ENCODE results near the gene NHEJ1. TPM values are rescaled to one million over a fixed set of nuclear protein-coding genes. Genes with fewer than 3 reads are reported as not detected.

Gene NHEJ1
- polyA plus RNA-seq, 4 donors, result 19.3 to 47.1 (median 36.6) TPM

- Histone ChIP-seq H3K9me3 (ENCODE audit: control insufficient read depth in 2 of 2, insufficient read depth in 1 of 2, low read depth in 1 of 2, low read length in 1 of 2) (no peaks in the 10 kb centered on the region), H3K4me3 (ENCODE audit: low read depth in 1 of 3, low read length in 3 of 3) (no peak overlapping the region), H3K27me3 (ENCODE audit: control insufficient read depth in 3 of 3, insufficient read depth in 3 of 3, low read length in 3 of 3) (no peaks in the 10 kb centered on the region), H3K27ac (ENCODE audit: low read depth in 1 of 3, low read length in 2 of 3) (no peak overlapping the region), H3K4me1 (ENCODE audit: control insufficient read depth in 3 of 3, insufficient read depth in 2 of 3, low read depth in 1 of 3, low read length in 2 of 3) (peaks cover 2 to 11% (median 8%) of the 10 kb centered on the region in 3 donors), H3K36me3 (ENCODE audit: control insufficient read depth in 3 of 3, insufficient read depth in 2 of 3, low read depth in 1 of 3, low read length in 3 of 3) (peaks cover 0 to 10% (median 0%) of the 10 kb centered on the region in 3 donors)
- 92 to 98% (median 98%) methylated on average over 6 of the region's 6 CpGs for WGBS, 3 donors
- DNase-seq, result no peak
- FAIRE-seq, result no peak
Observed at GRCh38 chr2:219163156-219163555, 2.5 kb upstream of the NHEJ1 start.

DNA sequence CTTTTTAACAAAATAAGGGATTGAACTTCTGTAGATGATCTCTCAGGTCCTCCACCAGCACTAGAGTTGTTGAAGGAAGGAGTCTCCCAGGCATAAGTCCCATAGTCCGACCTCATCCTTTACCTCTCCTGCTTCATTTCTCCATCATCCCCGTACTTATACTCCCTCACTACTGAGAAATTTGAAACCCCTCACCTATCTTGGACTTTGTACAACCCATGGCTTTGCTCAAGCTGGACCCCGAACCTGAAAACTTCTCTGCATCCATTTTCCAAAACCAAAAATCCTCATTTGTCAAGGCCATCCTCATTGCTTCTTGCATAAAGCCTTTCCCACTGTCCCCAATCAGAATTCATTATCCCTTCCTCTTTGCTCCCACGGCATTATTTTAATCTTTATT is 482 bp upstream of the NHEJ1 start:
- Histone ChIP-seq H3K4me1 (ENCODE audit: control insufficient read depth in 3 of 3, insufficient read depth in 2 of 3, low read depth in 1 of 3, low read length in 2 of 3) (peaks cover 2 to 11% (median 8%) of the 10 kb centered on the region in 3 donors), H3K9me3 (ENCODE audit: control insufficient read depth in 2 of 2, insufficient read depth in 1 of 2, low read depth in 1 of 2, low read length in 1 of 2) (no peaks in the 10 kb centered on the region), H3K4me3 (ENCODE audit: low read depth in 1 of 3, low read length in 3 of 3) (peak overlapping the region in 2 of 3 donors; percentile 49 to 76), H3K36me3 (ENCODE audit: control insufficient read depth in 3 of 3, insufficient read depth in 2 of 3, low read depth in 1 of 3, low read length in 3 of 3) (peaks cover 0 to 10% (median 2%) of the 10 kb centered on the region in 3 donors), H3K27ac (ENCODE audit: low read depth in 1 of 3, low read length in 2 of 3) (peak overlapping the region; percentile 65 to 96 (median 92)), H3K27me3 (ENCODE audit: control insufficient read depth in 3 of 3, insufficient read depth in 3 of 3, low read length in 3 of 3) (no peaks in the 10 kb centered on the region)
- no peak for FAIRE-seq
- WGBS, 3 donors, result 32 to 61% (median 54%) methylated on average over 4 of the region's 4 CpGs
- no peak for DNase-seq

- WGBS, 3 donors, result 6 to 12% (median 10%) methylated on average over 18 of the region's 18 CpGs
- peaks cover 0 to 11% (median 8%) of the 10 kb centered on the region in 3 donors for H3K4me1 ChIP-seq (ENCODE audit: control insufficient read depth in 3 of 3, insufficient read depth in 2 of 3, low read depth in 1 of 3, low read length in 2 of 3)
- DNase-seq (no peak), FAIRE-seq (no peak)
- H3K9me3 ChIP-seq (ENCODE audit: control insufficient read depth in 2 of 2, insufficient read depth in 1 of 2, low read depth in 1 of 2, low read length in 1 of 2), result no peaks in the 10 kb centered on the region
- peak overlapping the region in 2 of 3 donors; percentile 19 to 76 for H3K4me3 ChIP-seq (ENCODE audit: low read depth in 1 of 3, low read length in 3 of 3)
- peaks cover 0 to 17% (median 2%) of the 10 kb centered on the region in 3 donors for H3K36me3 ChIP-seq (ENCODE audit: control insufficient read depth in 3 of 3, insufficient read depth in 2 of 3, low read depth in 1 of 3, low read length in 3 of 3)
- peak overlapping the region; percentile 65 to 96 (median 92) for H3K27ac ChIP-seq (ENCODE audit: low read depth in 1 of 3, low read length in 2 of 3)
- H3K27me3 ChIP-seq (ENCODE audit: control insufficient read depth in 3 of 3, insufficient read depth in 3 of 3, low read length in 3 of 3), result no peaks in the 10 kb centered on the region
Observed at GRCh38 chr2:219159771-219160185, 837 bp downstream of the NHEJ1 start.

- WGBS, 3 donors, result 84 to 92% (median 85%) methylated on average over 3 of the region's 3 CpGs
- H3K27me3 ChIP-seq (ENCODE audit: control insufficient read depth in 3 of 3, insufficient read depth in 3 of 3, low read length in 3 of 3), result no peaks in the 10 kb centered on the region
- peaks cover 0 to 11% (median 8%) of the 10 kb centered on the region in 3 donors for H3K4me1 ChIP-seq (ENCODE audit: control insufficient read depth in 3 of 3, insufficient read depth in 2 of 3, low read depth in 1 of 3, low read length in 2 of 3)
- H3K27ac ChIP-seq (ENCODE audit: low read depth in 1 of 3, low read length in 2 of 3), result no peak overlapping the region
- no peak overlapping the region for H3K4me3 ChIP-seq (ENCODE audit: low read depth in 1 of 3, low read length in 3 of 3)
- FAIRE-seq, result no peak
- no peak for DNase-seq
- H3K9me3 ChIP-seq (ENCODE audit: control insufficient read depth in 2 of 2, insufficient read depth in 1 of 2, low read depth in 1 of 2, low read length in 1 of 2), result no peaks in the 10 kb centered on the region
- H3K36me3 ChIP-seq (ENCODE audit: control insufficient read depth in 3 of 3, insufficient read depth in 2 of 3, low read depth in 1 of 3, low read length in 3 of 3), result peaks cover 0 to 17% (median 2%) of the 10 kb centered on the region in 3 donors
Observed at GRCh38 chr2:219158586-219158985, 2.0 kb downstream of the NHEJ1 start.

GRCh38 chr2:219158025-219158424 is 2.6 kb downstream of the NHEJ1 start:
- Histone ChIP-seq H3K4me3 (ENCODE audit: low read depth in 1 of 3, low read length in 3 of 3) (no peak overlapping the region), H3K4me1 (ENCODE audit: control insufficient read depth in 3 of 3, insufficient read depth in 2 of 3, low read depth in 1 of 3, low read length in 2 of 3) (peaks cover 0 to 11% (median 8%) of the 10 kb centered on the region in 3 donors), H3K27ac (ENCODE audit: low read depth in 1 of 3, low read length in 2 of 3) (no peak overlapping the region), H3K9me3 (ENCODE audit: control insufficient read depth in 2 of 2, insufficient read depth in 1 of 2, low read depth in 1 of 2, low read length in 1 of 2) (no peaks in the 10 kb centered on the region), H3K36me3 (ENCODE audit: control insufficient read depth in 3 of 3, insufficient read depth in 2 of 3, low read depth in 1 of 3, low read length in 3 of 3) (peaks cover 0 to 17% (median 3%) of the 10 kb centered on the region in 3 donors), H3K27me3 (ENCODE audit: control insufficient read depth in 3 of 3, insufficient read depth in 3 of 3, low read length in 3 of 3) (no peaks in the 10 kb centered on the region)
- 88 to 94% (median 90%) methylated on average over 4 of the region's 4 CpGs for WGBS, 3 donors
- FAIRE-seq (no peak), DNase-seq (no peak)

- H3K4me3 ChIP-seq (ENCODE audit: low read depth in 1 of 3, low read length in 3 of 3), result no peak overlapping the region
- FAIRE-seq (no peak), DNase-seq (no peak)
- no peak overlapping the region for H3K27ac ChIP-seq (ENCODE audit: low read depth in 1 of 3, low read length in 2 of 3)
- H3K4me1 ChIP-seq (ENCODE audit: control insufficient read depth in 3 of 3, insufficient read depth in 2 of 3, low read depth in 1 of 3, low read length in 2 of 3), result peaks cover 0 to 13% (median 8%) of the 10 kb centered on the region in 3 donors
- no peaks in the 10 kb centered on the region for H3K9me3 ChIP-seq (ENCODE audit: control insufficient read depth in 2 of 2, insufficient read depth in 1 of 2, low read depth in 1 of 2, low read length in 1 of 2)
- H3K27me3 ChIP-seq (ENCODE audit: control insufficient read depth in 3 of 3, insufficient read depth in 3 of 3, low read length in 3 of 3), result no peaks in the 10 kb centered on the region
- 92 to 94% (median 93%) methylated on average over 8 of the region's 8 CpGs for WGBS, 3 donors
- peaks cover 0 to 19% (median 3%) of the 10 kb centered on the region in 3 donors for H3K36me3 ChIP-seq (ENCODE audit: control insufficient read depth in 3 of 3, insufficient read depth in 2 of 3, low read depth in 1 of 3, low read length in 3 of 3)
Observed at GRCh38 chr2:219157396-219157795, 3.2 kb downstream of the NHEJ1 start.

- FAIRE-seq, result no peak
Observed at GRCh38 chr2:219155054-219155644, 5.5 kb downstream of the NHEJ1 start.

GRCh38 chr2:219149667-219150066 is 10.9 kb downstream of the NHEJ1 start:
- H3K36me3 ChIP-seq (ENCODE audit: control insufficient read depth in 3 of 3, insufficient read depth in 2 of 3, low read depth in 1 of 3, low read length in 3 of 3), result peaks cover 6 to 37% (median 13%) of the 10 kb centered on the region in 3 donors
- no peak overlapping the region for H3K4me3 ChIP-seq (ENCODE audit: low read depth in 1 of 3, low read length in 3 of 3)
- DNase-seq (no peak), FAIRE-seq (no peak)
- H3K27ac ChIP-seq (ENCODE audit: low read depth in 1 of 3, low read length in 2 of 3), result no peak overlapping the region
- H3K9me3 ChIP-seq (ENCODE audit: control insufficient read depth in 2 of 2, insufficient read depth in 1 of 2, low read depth in 1 of 2, low read length in 1 of 2), result no peaks in the 10 kb centered on the region
- H3K4me1 ChIP-seq (ENCODE audit: control insufficient read depth in 3 of 3, insufficient read depth in 2 of 3, low read depth in 1 of 3, low read length in 2 of 3), result peaks cover 0 to 6% (median 0%) of the 10 kb centered on the region in 3 donors
- WGBS, 3 donors, result 11 to 35% (median 16%) methylated on average over 1 of the region's 1 CpG
- H3K27me3 ChIP-seq (ENCODE audit: control insufficient read depth in 3 of 3, insufficient read depth in 3 of 3, low read length in 3 of 3), result no peaks in the 10 kb centered on the region

More at GRCh38 chr2:219155054-219155644, 5.5 kb downstream of the NHEJ1 start:
- peak; percentile 84 for DNase-seq
- H3K36me3 ChIP-seq (ENCODE audit: control insufficient read depth in 3 of 3, insufficient read depth in 2 of 3, low read depth in 1 of 3, low read length in 3 of 3), result peaks cover 0 to 22% (median 3%) of the 10 kb centered on the region in 3 donors
- no peak overlapping the region for H3K4me3 ChIP-seq (ENCODE audit: low read depth in 1 of 3, low read length in 3 of 3)
- no peaks in the 10 kb centered on the region for H3K9me3 ChIP-seq (ENCODE audit: control insufficient read depth in 2 of 2, insufficient read depth in 1 of 2, low read depth in 1 of 2, low read length in 1 of 2)
- H3K4me1 ChIP-seq (ENCODE audit: control insufficient read depth in 3 of 3, insufficient read depth in 2 of 3, low read depth in 1 of 3, low read length in 2 of 3), result peaks cover 0 to 12% (median 3%) of the 10 kb centered on the region in 3 donors
- no peak overlapping the region for H3K27ac ChIP-seq (ENCODE audit: low read depth in 1 of 3, low read length in 2 of 3)
- H3K27me3 ChIP-seq (ENCODE audit: control insufficient read depth in 3 of 3, insufficient read depth in 3 of 3, low read length in 3 of 3), result no peaks in the 10 kb centered on the region
- 4 to 14% (median 5%) methylated on average over 4 of the region's 4 CpGs for WGBS, 3 donors

Data from small intestine (tissue), 7 donors.